Left cardiac atrium (tissue), 4 donors: ENCODE data around the gene EGLN3. TPM values are rescaled to one million over a fixed set of nuclear protein-coding genes. Genes with fewer than 3 reads are reported as not detected.

Source experiments
- ATAC-seq, 2 donors: fragments of 200-7000 bp; cut with Tn5 transposase; one replicate each; pipeline ENCODE4 v1.9.1; 2020; ENCODE audit warnings: mild to moderate bottlenecking in 2 of 2, moderate library complexity in 2 of 2
- DNase-seq: peaks from one replicate; pipeline ENCODE4 v3.0.0-alpha.2; 2020
- intact Hi-C, 2 donors: fragments of 100-400 bp; cut with DNase I; formaldehyde crosslinking; loops; one replicate each; pipeline versions ENCODE4 v1.14.1 to v1.15.1; 2022 to 2023
- total RNA-seq, 2 donors: library from RNA; stranded (reverse); fragmentation: NEBNext Ultra II Directional; extraction: Animal tissue kit (Norgen Biotek cat#: 25700); gene quantifications; one replicate each; pipeline ENCODE4 v1.2.1, GENCODE V29; 2021
- donor health status: DM: no; HTN: yes; CAD: no.
- donor health status: DM: no; HTN: yes; CAD: no; lungs with severe emphysema.
- donor health status: DM: yes; HTN: yes; CAD: no.
- donor health status: Dilated cardiomyopathy.

EGLN3 gene
- total RNA-seq, 2 donors from 2014 or later: 73.1 to 116 TPM

DNA sequence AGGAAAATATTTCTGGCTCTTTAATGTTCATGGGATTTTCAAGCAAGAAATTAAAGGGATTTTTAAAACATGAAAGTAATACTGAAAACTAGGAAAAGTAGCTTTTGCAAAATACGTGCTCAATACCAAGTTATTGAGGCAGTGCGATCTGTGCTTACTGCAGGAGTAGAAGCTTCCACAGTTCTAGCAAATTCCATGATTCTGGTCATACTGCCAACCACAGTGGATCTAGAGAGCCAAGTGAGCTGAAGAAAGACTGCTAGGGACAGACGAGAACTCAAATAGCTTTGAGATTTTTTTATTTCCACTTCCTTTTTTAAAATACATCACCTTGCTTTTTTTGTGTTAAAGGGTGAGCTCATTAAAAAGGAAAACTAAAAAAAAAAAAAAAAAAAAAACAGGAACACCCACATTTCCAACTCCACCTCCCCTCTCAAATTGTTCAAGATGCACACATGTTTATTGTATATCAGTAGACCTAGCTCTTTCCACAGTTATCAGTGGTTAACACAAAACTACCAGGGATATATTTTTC is 26.2 kb downstream of the EGLN3 start:
- no peak for DNase-seq
- intact Hi-C loops: no loop called here
- ATAC-seq: no peak

DNA sequence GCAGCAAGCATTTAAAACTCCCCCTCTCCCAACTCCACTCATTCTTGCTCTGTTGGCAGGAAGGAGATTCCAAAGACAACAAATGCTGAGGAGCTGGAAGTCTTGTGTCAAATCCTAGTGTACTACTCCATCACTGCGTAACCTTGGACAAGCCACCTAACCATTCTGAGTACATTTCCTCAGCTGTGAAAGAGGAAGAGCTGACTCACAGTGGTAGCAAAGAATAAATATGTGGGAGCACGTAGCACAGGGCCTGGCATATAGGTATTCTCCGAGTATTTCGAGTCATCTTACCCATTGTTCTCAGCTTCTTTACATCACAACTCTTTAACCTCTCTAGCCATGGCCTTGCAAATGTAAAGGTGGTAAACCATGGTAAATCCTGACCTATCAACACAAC is 28.7 kb downstream of the EGLN3 start:
- intact Hi-C loops: no loop called here
- DNase-seq: no peak
- no peak for ATAC-seq

DNA sequence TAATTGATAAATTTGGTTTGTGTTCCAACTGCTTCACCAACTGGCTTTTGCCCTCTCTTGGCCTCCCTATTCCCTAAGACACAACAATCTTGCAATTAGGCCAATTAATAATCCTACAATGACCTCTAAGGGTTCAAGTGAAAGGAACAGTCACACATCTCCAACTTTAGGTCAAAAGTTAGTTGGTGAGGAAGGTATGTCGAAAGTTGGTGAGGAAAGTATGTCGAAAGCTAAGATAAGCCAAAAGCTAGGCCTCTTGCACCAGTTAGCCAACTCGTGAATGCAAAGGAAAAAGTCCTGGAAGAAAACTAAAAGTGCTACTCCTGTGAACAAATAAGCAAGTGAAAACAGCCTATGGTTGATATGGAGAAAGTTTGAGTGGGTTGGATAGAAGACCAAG is 32.6 kb downstream of the EGLN3 start:
- DNase-seq: no peak
- ATAC-seq: peak in 1 of 2 donors; percentile 10
- intact Hi-C loops: no loop called here

DNA sequence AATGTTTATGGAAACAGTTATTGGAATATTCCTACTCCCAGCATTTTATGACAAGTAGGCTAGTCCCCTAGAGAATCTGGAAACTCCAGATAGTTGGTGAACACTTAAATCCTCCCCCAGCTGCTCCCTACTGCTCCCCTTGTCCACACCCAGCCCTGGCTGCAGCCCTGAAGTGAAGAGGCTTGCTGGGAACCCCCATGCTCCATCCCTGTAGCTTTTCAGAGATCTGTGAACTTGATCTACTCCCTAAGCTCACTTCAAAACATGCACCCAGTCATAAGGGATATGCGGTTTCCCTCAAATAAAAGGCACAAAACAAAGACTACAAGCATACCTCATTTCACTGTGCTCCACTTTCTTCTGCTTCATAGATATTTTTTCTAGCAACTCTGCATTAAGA is 33.2 kb downstream of the EGLN3 start:
- DNase-seq: no peak
- peak in 1 of 2 donors; percentile 22 for ATAC-seq
- intact Hi-C loops: no loop called here

DNA sequence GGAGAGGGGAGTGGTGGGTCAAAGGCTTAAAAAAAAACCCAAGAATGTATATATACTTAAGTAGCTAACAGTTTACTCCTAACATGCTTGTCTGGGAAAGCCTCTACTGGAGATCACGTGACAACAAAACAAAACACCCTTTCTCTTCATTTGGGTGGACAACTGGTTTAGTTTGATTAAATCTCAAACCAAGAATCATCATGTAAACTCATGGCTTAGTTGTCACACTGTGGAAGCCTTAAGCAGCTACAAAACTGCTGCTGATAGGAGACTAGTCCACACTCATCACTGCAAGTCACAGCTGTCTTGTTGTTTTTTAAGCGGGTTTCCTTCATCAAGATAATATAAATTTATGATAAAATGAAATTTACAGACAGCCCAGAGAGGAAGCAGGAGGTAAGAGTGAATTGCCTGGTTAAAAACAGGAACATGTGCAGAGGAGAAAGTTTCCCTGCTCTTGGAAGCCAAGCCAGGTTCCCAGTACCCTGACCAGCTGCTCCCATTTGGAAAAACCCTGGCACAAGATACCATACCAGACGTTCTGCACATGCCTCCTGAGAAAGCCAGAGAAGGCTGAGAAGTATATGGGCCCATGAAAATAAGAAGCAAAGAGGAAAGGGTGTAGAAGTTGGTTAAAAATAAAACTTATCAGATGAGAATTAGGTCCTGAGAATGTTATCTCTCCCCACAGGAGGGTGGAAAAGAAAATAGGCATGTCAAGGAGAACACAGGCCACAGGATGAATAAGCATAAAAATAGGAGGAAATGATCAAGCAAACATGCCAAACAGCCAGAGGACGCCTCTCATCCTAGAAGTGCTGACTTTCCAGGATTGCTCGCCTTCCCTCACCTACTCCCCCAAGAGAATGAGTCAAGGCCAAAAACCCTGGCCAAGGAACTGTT is 34.0 kb downstream of the EGLN3 start:
- no peak for DNase-seq
- peak; percentile 70 to 87 for ATAC-seq

DNA sequence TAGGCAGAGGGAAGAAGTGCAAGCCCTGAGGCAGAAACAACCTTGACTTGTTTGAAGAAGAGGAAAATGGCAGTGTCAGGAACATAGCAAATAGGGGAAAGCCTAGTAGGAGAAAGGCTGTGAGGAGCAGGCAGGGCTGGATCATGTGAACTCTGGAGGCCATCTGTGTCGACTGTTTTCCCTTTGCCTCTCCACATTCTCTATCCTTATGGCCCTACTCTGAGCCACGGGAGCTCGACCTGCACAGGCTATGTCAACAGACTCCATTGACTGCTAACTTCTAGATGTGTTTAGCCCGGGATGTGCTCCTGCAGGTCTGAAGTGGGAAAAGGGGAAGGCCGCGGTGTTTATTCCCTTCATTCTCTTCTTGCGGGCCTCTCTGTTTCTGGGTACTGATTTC is 35.2 kb downstream of the EGLN3 start:
- ATAC-seq: no peak
- intact Hi-C loops: no loop called here
- DNase-seq: no peak

More for the DNA sequence above, 34.0 kb downstream of the EGLN3 start:
- intact Hi-C loops: no loop called here

DNA sequence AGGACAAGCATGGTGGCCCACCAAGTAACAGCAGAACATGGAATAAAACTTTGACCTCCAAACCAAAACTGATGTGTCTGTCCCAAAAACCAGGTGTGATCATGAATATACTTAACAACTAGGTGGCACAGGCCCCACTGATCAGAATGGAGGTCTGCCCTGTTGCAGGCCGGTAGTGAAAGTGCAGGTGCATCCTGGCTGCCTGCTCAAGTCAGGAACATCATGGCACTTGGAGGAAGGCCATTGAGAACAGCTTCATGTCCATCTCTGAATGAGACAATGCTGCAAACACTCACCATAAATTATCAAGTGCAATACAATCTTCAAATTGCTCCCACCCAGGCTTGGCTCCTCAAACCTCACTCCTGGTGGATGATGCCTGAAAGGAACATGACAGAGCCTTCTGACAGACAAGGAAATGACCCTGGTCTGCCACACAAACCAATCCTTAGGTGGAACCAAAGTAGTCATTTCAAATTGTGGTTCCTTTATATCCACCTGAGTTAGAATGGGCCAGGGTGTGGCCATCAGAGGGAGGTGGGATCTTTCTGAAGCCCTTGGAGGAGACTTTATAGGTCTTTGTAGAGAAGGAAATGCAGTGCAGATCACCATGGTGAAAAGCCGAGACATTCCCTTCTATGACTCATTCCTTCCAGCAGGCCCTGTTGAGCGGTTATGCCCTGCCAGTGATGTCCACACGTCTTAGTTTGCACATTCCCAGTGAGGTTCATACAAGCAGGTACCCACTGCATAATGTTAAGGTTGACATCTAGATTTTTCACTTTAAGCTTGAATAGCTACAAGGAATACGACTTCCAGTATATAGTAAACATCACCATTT is 36.0 kb downstream of the EGLN3 start:
- DNase-seq (no peak), ATAC-seq (peak in 1 of 2 donors; percentile 81)
- intact Hi-C loops: no loop called here

DNA sequence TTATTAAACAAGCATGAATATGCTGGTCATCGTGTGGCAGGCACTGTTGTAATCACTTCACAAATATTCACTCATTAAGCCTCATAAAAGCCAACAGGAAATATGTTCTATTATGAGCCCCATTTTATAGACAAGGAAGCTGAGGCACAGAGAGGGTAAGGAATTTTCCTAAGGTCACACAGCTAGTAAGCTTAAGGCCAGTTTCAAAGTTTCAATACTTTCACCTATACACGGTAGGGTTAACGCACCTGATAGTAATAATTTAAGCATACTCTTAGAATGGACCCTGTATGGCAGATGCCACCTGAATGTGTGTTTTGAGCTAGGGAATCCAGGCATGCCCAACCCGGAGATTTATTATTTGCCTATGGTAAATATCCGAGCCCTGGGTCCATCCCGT is 39.8 kb downstream of the EGLN3 start:
- no peak for ATAC-seq
- intact Hi-C loops: no loop called here
- DNase-seq: no peak

DNA sequence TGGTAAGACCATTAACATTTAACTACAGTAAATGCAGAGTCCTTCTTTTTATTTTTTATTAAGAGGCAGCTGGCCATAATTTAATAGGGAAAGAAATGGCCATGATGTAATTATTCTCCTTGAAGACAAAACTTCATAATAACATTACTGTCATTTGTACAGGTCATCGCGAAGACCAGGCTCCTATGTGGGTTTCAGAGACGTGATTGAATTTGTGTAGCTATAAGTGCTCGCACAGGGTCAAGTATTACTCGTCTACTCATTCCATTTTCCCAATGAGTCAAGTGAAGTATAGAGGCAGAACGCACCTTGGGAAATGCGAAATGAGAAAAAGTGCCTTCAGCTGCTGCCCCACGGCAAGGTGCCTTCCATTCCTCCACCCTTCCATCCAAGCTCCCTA is 40.4 kb downstream of the EGLN3 start:
- intact Hi-C loops: no loop called here
- DNase-seq (no peak), ATAC-seq (no peak)

DNA sequence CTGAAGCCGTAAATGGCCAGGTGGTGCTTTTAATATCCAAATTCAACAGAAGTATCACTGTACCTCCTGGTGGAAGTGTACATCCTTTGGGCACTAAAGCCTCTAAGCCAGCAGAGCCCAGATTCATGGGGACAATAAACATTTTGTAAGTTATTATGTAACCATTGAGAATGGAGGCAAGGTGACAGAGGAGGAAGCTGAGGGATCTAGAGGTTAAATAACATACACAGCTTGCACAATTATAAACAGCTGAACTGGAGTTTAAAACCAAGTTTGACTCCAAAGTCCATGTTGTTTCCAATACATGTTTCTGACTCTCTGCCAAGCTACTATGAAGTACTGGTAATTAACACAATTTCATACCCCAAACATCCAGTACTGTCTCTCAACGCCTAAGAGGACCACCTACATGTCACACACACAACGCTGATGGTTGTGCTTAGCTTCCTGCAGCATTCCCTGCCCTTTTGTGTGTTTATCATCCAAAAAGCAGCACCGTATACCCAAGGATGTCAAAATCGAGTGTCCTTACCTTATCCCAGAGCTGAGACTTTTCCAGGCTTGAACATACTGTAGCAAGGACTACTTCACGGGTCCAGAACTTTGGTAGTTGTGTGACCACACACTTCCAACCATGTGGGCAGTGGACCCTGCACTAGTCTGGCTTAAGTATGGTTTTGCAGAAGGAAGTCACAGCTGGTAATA is 41.3 kb downstream of the EGLN3 start:
- DNase-seq: no peak
- ATAC-seq: no peak
- intact Hi-C loops: no loop called here

DNA sequence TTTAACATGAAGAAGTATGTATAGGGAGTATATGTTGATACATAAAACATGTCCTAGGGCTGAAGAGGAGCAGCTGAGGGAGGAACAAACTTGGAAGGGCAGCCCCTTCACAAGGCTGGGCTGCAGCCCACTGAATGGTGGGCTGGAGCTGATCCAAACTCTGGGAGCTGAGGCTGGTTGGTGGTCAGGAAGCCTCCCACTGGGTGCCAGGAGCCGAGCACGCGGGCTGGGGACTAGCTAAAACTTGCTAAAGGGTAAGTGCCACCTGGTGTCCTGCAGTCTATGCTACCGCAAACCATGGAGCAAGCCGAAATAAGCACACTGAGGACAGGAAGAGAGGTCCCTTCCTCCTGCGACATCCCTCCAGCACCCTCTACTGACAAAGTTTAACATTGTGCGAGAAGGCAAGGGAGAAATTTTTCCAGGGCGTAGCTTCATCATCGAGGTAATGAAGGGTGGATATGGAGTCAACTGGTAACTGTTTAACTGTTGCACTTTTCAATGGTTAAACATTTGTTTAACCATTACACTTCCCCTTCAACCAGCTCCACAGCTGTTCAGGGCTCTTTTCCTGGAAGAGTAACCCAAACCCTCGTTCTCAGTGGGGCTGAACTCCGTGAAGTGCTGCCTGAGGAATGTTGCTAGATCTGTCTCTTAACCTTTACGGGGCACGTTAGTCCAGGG is 42.2 kb downstream of the EGLN3 start:
- DNase-seq (no peak), ATAC-seq (no peak)
- intact Hi-C loops: no loop called here

DNA sequence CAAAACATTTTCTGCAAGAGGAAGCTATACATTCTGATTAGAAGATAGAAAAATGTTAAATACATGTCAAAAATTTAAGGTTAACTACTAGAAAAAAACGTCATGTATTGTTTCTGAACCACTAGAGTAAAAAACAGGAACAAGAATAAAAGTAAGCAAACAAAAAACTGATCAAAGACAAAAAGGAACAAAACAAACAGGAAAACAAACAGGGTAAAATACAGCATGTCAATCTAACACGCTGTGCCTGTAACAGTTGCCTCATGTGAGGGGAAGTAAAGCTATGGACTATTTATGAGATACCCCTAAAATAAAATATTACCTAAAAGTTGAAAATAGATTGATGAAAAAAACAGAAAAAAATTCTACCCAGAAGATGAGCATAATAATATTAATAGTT is 43.9 kb downstream of the EGLN3 start:
- DNase-seq (no peak), ATAC-seq (no peak)
- intact Hi-C loops: no loop called here

DNA sequence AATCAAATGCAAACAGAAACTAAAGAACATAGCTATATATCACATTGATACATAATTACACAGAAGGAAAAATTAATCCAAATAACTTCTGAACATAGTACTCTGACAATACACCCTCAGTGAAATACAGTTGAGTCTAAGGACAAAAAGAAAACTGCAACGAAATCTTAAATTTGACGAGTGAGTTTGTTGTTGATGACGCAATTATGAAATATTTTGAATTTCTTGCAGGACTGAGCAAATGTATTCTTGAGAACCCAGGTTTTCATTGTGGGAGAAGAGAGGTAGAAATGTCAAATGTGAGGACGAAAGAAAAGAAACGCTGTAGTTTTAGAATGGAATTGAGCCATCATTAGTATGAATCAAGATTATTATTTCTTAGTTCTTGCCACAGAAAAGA is 46.3 kb downstream of the EGLN3 start:
- intact Hi-C loops: no loop called here
- no peak for ATAC-seq
- DNase-seq: no peak

DNA sequence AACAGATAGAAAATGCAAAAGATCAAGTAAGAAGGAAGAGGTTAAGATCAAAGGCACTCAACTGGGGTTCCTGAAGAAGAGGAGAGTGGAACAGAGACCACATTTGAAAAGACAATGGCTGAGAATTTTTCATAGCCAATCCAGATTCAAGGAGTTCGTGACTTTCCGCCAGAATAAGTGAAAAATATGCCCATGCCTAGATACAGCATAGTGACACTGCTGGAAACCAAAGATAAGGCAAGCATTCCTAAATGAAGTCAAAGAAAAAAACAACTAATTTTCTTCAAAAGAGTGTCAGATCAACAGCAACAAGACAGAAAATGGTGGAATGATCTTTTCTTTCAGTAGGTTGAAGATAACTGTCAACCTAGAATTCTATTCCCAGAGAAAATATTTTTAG is 47.5 kb downstream of the EGLN3 start:
- intact Hi-C loops: no loop called here
- ATAC-seq (no peak), DNase-seq (no peak)

DNA sequence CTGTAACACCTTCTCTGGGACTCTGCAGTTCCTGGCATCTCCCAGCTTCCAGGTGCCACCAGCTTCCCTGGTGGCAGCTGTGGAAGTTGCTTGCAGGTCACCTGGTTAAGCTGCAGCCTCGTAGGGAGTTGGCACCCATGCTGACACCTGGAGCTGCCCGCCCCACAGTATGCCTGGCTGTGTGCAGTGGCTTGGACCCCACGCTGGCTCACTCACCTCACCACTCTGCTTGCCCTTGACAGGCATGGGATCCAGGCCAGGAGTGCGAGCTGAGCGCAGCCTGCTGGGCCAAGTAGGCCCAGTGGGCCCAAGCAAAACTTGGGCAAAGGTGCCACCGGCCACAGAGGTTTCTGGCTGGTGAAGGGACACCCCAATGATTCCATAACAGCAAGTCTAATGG is 48.5 kb downstream of the EGLN3 start:
- intact Hi-C loops: no loop called here
- no peak for DNase-seq
- no peak for ATAC-seq

DNA sequence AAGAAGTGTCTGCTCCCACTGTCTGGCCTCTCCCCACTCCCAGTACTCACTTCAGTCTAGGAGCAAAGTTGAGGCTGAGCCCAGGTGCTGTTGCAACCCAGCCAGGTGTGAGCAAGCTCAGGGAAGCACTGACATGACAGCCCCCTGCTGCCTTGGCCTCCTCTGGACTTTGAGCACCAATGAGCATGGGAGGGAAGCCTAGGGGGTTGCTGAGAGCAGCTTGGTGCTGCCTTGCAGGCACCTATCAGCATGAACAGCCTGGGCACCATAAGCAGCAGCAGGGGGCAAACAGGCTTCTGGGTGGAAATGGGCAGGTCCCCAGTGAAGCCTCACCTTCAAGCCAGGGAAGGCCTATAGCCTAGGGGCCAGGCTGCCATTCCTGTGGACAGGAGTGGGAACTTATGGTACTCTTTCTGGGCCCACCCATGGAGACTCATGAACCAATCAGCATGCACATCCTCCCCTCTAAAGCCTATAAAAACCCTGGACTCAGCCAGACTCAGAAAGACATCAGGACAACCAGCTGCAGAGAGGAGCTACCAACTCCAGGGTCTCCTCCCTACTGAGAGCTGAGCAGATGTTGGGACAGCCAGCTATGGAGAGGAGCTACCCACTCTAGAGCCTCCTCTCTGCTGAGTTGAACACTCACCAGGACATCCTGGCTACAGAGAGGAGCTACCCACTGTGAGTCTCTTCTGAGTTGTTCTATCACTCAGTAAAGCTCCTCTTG is 49.3 kb downstream of the EGLN3 start:
- DNase-seq (no peak), ATAC-seq (no peak)
- intact Hi-C loops: no loop called here

DNA sequence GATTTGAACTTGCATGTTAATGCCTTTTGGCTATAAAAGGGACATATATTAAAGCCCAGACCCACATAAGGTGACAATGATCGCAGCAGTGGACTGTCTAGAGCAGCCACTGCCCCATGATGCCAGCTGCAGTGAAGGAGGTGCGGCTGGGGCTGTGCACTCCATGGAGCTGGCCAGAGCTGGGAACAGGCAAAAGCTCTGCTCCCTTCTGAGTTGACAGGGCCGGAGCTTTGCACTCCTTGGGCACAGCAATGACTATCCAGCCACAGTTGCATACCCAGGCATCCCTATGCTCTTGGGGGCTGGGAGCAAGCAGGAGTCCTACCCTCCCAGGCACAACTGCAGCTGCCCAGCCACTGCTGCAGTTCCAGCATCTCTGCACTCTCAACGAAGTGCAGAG is 50.2 kb downstream of the EGLN3 start:
- DNase-seq (no peak), ATAC-seq (no peak)
- intact Hi-C loops: no loop called here

DNA sequence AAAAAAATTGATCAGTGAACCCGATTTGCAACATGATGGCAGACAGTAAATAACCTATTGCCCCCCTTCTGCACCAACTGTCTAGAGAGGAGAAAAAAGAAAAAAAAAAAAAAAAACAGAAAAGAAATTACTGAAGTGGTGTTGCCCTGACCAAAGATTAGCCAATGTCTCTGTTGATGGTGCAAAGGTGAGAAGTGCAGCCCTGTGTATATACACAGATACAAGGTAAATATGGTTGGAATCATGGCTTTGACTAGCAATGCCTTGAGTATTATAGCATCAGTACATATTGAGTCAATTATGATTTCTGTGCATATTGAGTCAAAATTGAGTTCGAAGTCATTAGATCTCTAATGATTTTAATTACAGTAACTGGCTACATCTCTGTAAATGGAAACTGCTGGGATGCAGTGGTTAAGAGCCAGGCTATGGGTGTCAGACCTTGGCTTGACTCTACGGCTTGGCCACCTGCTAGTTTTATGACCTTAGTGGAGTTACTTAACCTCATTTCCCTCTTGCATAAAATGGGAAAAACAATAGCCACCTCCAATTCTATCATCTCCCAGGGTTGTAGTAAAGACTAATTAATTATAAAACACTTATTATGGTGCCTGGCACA is 51.0 kb downstream of the EGLN3 start:
- no peak for DNase-seq
- intact Hi-C loops: no loop called here
- ATAC-seq: no peak
